ENCODE measurements around the gene MAP1LC3B.

Gene MAP1LC3B

DNA sequence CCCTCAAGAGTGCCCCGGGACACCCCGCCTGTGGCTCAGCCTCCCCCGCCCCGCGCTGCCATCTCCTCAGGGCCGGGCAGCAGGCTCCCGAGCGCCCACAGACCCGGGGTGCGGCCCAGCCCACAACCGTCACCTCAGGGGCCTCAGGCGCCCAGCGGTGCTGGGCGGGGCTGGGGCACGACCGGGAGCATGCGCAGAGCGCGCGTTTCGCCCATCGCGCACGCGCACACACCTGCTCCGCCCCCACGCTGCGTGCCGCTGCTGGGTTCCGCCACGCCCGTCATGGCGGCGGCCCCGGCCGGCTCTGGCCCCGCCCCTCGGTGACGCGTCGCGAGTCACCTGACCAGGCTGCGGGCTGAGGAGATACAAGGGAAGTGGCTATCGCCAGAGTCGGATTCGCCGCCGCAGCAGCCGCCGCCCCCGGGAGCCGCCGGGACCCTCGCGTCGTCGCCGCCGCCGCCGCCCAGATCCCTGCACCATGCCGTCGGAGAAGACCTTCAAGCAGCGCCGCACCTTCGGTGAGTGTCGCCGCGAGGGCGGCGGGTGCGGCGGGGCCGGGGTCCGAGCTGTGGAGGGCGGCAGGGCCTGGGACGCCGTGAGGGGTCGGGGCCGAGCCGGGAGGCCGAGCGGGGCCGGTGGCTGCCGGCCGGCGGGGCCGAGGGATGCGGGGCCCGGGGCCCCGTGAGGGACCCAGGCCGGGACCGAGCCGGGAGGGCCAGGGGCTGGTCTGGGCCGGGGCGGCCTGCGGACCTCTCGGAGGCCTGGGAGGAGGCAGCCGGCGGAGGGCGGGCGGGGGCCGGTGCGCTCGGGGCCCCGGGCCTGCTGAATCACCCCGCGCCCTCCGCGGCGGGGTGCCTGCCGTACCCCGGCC lies at the start of gene MAP1LC3B:
MAP1LC3B (plus strand) TSS at position 387 of the 871 bp plus-strand sequence; CDS start at position 479, 92 bp downstream.
- FAIRE-seq (peak; percentile 98), DNase-seq (ENCODE audit: insufficient read length, low spot score) (peak; percentile 97)

DNA sequence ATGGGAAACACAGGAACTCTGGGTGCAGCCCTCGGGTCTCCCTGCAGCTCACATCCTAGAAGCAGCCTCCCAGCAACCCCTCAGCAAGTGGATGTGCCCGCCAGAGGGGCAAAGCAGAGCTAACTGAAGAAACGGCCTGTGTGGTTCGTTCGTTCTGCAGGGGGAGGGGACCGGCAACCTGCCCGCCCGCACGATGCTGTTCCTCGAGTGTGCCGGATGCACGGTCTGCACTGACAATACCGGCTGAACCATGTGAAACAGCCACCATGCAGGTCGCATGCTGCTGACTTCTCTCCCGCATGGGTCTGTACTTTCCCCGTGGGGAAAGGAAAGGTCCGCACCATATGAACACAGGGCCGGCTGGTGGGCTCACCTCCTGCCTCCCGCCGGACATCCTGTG lies 49.6 kb upstream of the MAP1LC3B start:
- no peak for DNase-seq (ENCODE audit: insufficient read length, low spot score)
- peak; percentile 63 for FAIRE-seq

DNA sequence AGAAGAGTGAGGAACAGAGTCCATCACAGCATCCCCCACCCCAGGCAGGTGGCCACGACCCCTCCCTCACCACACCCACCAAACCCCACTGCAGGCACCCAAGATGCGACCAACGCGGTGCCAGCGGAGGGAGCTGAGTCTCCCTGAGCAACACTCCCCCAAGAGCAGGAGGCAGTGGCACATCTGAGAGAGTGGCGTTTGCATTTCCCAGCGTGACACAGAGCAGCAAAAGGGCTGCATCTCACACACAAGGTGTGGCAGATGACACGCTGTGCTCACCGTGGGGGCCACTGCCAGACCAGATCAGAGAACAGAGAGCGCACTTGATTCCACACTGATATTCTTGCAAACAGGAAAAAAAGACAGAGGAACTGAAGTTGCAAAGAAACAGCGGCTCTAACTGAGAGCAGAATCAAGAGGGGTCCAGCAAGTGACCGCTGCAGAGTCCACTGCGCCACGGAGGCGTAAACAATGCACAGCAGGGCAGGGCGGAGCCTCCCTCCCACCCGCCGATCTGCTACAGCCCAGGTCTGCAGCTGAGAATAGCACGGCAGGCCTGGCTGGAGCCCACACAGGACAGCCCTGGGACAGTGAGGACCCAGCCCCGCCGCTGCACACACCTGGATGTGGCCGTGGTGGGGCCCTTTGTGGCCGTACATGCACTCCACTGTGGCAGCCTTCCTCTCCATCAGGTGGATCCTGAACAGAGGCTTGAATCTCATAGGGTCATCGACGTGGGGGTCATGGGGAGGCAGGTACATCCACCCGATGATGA lies 49.0 kb upstream of the MAP1LC3B start:
- DNase-seq (ENCODE audit: insufficient read length, low spot score) (no peak), FAIRE-seq (no peak)

DNA sequence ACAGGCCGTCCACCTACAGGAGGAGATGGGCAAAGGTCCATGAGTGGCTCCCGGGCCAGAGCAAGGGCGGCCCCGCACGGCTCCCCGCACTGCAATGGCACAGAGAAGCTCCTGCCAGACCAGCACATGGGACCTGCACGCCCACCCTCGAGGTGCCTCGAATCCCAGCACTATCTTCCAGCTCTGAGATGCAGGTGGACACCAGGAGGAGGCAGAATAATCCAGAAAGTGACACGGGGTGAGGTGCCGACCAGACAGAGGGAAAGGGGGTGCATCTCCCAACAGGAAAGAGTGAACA lies 48.4 kb upstream of the MAP1LC3B start:
- no peak for FAIRE-seq
- no peak for DNase-seq (ENCODE audit: insufficient read length, low spot score)

DNA sequence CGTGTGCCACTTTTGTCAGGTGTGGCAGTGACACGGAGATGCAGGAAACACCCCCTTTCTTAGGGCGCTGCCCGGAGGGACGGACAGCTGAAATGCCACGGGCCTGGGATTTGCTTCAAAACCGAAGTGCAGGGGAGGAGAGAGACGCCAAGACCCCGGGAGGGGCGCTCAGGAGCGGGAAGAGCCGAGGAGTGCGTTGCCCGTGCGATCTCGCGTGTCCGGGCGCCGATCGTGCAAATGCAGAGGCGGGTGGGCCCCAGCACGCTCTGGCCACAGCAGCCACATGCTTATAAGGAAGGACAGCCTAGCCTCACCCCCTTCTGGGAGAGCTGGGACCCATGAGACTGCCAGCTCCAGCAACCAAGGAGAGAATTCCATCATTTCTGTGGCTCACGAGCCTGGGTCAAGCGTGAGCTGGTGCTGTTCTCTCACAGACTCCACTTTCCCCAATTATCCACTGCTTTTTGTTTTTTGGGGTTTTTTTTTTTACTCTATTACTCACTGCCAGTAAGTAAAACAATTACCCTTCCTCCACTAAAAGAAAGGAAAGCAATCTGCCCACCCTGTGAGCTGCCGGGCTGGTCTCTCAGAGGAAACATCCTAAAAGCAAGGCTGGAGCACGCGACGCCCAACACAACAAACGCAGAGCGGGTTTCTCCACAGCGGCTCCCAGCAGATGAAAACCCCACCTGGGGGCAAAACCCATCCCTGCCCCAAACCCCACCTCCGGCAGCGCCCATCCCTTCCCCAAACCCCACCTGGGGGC lies 47.8 kb upstream of the MAP1LC3B start:
- no peak for FAIRE-seq

DNA sequence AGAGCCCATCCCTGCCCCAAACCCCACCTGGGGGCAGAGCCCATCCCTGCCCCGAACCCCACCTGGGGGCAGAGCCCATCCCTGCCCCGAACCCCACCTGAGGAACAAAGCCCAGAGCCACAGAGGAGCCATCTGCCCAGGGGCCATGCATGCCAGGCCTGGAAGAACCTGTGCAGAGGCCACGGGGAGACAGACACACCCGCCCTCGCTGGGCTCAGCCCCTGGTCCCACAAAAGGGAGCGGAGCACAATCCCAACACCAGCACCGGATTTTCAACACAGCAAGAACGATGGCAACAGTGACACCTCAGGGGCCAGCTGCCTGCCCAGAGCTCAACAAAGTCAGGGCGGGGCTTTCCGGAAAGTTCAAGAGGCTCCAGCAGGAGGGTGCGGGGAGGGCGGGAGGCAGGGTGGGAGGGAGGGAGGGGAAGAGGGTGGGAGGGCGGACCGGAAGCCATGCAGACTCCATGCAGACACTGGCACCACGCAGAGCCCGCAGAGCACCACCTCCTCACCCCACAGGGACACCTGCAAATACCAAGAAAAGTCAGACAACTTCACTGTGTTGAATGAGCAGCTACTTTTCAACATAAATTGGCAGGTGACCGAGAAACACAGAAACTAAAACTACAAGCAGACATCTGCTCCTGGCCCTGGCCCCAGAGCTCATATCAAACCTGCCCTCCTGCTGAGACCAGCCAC lies 47.1 kb upstream of the MAP1LC3B start:
- DNase-seq (ENCODE audit: insufficient read length, low spot score): no peak
- FAIRE-seq: no peak

More for the DNA sequence above, 47.8 kb upstream of the MAP1LC3B start:
- DNase-seq (ENCODE audit: insufficient read length, low spot score): no peak

DNA sequence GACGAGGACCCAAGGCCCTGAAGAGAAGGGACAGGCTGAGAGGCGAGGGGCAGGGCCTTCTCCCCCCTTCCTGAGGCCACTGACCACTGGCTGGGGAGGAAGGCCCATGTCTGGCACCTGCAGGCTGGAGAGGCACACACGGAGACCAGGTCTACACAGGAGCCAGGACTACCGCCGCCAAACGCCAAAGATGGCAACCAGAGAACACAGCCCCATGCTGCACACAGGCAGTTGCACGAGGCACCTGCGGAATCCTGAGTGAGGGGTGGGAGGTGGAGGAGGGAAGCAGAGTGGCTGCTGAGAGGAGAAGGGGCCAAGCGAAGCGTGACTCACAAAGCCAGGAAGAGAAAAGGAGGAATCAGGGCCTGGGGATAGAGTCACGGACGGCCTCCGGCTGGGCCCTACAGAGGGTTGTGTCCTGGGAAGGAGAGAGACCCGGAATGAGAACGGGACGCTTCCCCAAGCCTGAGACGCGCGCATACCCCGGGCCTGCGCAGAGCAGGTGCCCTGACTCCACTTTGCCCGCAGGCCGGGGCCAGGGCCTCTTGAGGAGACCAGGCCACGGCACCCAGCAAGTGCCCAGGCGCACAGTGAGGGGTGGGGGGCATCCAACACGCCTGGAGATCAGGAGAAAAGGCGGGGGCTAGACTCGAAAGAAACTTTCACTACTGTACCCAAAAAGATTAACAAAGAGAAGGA lies 46.3 kb upstream of the MAP1LC3B start:
- DNase-seq (ENCODE audit: insufficient read length, low spot score) (no peak), FAIRE-seq (no peak)

DNA sequence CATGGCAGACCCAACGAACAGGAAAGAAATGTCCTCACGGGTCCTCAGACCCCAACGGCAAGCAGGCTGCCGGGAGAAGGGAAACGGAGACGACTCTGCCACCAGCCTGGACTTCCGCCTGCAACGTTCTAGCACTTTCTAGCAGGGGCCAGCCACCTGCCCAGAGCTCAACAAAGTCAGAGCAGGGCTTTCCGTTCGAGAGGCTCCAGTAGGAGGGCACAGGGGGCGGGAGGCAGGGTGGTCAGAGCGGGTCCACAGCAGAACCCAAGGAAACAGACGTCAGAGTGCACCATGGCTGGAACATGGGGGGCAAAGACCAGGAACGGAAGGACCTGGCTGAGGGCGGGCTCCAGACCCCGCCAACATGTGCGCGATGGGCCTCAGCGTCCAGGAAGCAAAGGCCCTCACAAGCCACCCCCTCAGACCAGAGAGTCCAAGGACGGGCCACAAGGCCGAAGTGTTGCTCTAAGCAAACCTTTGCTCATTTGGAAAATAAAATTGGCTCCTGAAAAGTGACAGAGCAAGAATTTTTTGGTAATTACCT lies 45.5 kb upstream of the MAP1LC3B start:
- DNase-seq (ENCODE audit: insufficient read length, low spot score): no peak

DNA sequence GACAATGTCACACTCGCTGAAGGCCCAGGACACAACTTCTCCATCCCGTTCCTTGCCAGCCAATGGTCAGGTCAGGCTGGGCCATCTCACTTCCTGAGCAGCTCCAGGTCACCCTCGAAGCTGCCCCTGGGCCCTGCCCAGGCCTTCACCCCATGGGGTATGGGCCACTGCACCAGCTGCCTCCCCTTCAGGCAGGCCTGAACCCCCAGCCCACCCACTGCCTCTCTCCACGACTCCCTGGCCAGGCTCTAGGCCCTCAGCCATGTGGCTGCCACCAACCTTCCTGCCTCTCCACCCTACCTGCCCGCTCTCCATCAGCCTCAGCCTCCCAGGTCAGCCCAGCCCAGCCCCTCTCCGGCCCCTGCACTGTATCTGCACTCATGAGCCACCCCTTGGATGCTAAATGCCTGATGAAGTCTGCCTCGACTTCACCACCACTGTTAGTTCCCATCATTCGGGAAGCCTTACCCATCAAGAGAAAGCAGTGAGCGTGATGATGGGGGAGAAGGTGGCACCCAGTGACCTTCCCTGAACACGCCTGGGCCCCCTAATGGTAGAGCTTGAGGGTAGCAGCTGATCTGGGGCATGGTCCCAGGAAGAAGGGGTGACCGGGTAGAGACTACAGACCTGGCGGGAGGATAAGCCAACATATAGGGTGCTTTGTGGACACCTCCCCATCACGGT lies 44.1 kb upstream of the MAP1LC3B start:
- FAIRE-seq (no peak), DNase-seq (ENCODE audit: insufficient read length, low spot score) (no peak)

More for the DNA sequence above, 45.5 kb upstream of the MAP1LC3B start:
- no peak for FAIRE-seq

DNA sequence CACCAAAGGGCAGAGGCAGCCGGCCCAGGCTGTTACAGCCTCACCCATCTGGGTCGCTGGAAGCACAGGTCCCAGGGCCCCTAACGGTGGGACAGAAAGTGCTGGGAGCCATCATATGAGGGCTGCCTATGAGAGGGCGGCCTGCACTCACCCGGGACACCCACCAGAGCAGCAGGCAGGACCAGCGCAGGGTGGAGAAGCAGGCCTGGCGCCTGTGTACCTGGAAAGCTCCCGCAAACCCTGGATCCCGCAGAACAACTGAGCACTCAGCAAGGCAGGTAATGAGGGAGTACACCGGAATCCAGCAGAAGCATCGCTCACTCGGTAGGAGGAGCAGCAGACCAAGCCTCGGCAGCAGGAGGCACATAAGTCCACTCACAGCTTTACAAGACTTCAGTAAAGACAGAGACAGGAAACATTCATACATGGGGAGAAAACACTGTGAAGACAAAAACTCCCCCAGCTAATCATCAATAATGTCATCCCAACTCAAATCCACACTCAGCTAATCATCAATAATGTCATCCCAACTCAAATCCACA lies 43.4 kb upstream of the MAP1LC3B start:
- FAIRE-seq (no peak), DNase-seq (ENCODE audit: insufficient read length, low spot score) (no peak)

DNA sequence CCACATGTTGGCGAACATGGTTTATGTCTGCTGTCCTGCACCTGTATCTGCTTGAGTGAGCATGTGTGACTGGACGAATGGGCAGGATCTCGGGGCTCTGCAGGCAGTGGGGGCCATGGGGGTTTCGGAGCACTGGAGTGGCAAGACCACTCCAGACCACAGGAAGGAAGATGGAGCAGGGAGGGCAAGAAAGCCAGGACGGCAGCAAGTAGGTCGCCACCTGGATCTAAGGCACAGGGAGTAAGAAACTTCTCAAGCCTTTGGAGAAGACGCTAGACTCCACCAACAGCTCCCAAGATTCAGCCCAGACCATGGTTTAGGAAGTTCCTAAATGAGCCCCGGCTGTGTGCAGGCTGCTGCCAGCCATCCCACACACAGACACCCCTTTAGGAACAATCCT lies 42.1 kb upstream of the MAP1LC3B start:
- DNase-seq (ENCODE audit: insufficient read length, low spot score) (no peak), FAIRE-seq (no peak)

DNA sequence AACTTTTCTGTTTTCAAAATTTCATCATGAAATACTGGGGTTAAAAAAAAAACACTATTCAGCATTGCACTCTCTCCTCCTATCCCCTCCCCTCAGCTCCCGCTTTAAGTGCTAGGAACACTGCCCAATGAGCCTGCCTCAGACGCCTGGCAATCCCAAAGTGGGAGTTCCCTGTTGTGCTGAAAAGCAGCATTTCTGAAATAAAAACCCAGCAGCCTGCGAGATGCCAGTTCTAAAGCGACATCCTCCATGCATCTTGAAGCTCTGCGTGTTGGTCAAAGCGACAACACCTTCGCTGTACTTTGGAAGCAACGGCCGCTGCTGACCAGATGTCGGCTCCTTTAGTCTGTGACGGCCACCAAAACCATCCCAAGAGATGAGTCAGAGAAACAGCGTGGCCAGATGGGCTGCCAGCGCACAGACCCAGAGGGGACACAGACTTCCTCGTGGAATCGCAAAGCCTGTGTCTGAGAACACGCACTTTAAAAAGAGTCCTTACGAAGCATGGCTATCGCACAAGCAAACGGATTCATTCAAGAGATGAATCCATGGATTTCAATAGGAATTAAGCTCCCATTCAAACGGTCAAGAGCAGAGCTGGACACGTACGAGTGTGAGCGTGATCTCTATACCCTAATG lies 41.3 kb upstream of the MAP1LC3B start:
- FAIRE-seq (no peak), DNase-seq (ENCODE audit: insufficient read length, low spot score) (no peak)

DNA sequence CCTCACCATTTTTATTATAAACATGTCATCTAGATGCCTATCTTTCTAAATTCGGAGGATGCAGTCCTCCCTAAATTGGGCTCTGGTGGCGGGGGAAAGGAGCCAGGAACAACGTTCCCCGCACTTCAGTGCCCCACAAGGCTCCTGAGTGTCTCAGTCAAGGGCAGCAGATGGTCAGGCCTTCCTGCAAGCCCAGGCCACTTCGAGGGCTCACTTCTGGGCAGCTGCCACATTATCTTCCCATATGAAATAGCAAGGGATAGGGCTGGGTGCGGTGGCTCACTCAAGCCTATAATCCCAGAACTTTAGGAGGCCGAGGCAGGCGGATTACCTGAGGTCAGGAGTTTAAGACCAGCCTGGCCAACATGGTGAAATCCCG lies 40.8 kb upstream of the MAP1LC3B start:
- FAIRE-seq (no peak), DNase-seq (ENCODE audit: insufficient read length, low spot score) (no peak)

DNA sequence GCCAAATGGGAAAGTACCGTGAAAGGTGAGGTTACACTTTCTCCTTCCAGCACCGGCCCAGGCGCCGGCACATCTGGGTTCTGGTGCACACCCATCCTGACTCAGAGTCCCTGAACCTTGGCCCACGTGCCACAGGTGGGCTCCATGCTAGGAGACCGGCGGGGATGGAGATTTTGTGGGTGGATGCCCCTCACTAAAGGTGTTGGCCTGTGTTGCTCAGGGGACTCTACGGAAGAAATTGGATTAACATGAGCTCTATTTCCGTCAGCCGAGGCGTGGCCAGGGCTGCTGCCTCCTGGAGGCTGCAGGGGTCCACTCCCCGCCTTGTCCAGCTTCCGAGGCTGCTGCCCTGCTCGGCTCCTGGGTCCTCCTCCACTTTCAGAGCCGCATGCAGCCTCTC lies 39.3 kb upstream of the MAP1LC3B start:
- no peak for DNase-seq (ENCODE audit: insufficient read length, low spot score)
- FAIRE-seq: no peak

DNA sequence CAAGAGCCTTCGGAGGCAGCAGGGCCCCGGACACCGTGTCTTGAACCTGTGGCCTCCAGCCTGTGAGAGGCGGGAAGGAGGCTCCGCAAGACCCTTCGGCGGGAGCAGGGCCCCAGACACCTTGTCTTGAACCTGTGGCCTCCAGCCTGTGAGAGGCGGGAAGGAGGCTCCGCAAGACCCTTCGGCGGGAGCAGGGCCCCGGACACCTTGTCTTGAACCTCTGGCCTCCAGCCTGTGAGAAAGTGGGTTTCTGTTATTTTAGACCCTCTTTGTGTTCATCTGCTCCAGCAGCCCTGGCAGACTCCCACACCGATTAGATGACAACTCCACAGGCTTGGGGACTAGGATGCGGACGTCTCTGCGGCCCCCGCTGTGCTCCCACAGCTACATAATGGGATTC lies 38.5 kb upstream of the MAP1LC3B start:
- DNase-seq (ENCODE audit: insufficient read length, low spot score) (no peak), FAIRE-seq (no peak)

DNA sequence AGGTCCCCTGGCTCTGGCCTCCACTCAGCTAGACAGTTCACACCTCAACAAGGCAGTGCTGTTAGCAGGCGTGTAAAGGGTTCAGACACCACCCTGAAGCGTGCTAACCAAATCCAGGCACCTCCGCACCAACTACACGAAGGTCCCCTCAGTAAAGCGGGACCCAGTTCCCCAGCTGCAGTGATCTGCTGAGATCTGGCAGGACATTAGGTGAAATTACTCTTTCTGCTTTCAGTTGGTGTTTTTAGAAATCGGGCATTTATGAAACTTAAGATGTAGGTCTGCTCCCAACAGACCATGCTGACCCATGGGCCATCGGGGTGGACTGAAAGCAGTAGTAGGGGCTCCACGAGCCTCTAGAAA lies 35.7 kb upstream of the MAP1LC3B start:
- FAIRE-seq: no peak

DNA sequence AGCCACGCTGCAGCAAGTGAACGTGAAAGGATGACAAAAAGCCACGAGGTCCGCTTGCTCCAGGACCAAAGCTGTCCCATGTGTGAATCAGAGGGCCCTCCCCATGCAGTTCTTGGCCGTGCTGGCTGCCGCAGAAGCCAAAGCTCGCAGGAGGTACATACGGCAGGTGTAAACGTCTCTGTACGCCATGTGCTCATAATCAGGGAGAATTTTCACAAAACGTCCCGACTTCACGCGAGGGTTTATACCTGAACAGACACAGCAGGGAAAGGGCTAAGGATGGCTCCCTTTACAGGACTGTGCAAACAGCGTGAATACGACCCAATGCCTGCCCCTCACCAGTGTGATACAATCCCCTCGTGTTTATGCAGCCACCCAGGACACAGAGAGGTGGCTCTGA lies 33.9 kb upstream of the MAP1LC3B start:
- no peak for FAIRE-seq
- DNase-seq (ENCODE audit: insufficient read length, low spot score): no peak

More for the DNA sequence above, 35.7 kb upstream of the MAP1LC3B start:
- no peak for DNase-seq (ENCODE audit: insufficient read length, low spot score)

DNA sequence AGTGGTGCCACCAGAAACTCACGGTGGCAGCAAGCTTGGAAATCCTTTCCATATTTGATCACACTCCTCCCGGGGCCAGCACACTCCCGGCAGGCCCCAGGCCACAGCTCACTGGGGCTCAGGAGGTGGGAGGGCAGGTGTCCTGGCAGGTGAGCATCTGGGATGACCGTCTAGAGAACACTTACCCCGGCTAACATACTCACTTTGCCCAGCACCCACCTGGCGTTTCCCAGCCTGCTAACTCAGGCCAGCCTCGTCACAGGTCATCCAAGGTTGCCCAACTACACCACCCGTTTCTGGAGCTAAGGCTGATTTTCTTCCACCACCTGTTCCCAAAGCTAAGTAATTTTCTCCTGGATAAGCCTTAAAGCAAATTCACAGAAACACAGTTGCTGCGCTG lies 33.4 kb upstream of the MAP1LC3B start:
- no peak for FAIRE-seq
- no peak for DNase-seq (ENCODE audit: insufficient read length, low spot score)

DNA sequence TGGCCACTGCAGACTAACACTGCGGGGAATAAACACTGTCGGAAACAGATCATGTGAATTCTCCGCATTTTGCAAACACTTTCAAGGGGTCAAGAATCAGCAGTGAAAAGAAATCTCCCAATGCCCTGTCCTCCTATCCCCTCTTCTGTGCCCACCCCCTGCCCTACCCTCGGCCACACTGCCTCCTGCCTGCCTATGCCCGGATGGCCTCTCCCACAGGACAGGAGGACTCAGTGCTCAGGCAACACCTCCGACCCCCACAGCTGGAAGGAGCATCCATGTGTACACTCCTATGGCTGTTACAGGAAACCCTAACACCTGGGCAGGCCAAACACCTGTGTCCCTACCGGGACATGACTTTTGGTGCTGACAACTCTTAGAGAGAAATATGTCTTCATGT lies 33.0 kb upstream of the MAP1LC3B start:
- DNase-seq (ENCODE audit: insufficient read length, low spot score) (no peak), FAIRE-seq (no peak)
